ENCODE measurements around the gene GNG12.
A peak's percentile ranks its signal among the peaks of the same experiment; 100 is the strongest.

The GNG12 gene

GRCh38 chr1:67832737-67833601 lies at the start of gene GNG12:
TSS of gene GNG12 (minus strand) at chr1:67833467. CDS start at chr1:67707686, 125,781 bp downstream.
- DNase-seq (ENCODE audit: low read depth in 2 of 2), result peak in 1 of 2 experiments; percentile 18

- DNase-seq (ENCODE audit: low read depth in 2 of 2), result no peak
These were observed 49.1 kb upstream of the GNG12 start for GRCh38 chr1:67882196-67882958.

GRCh38 chr1:67880056-67880601 lies 46.9 kb upstream of the GNG12 start:
- no peak for DNase-seq (ENCODE audit: low read depth in 2 of 2)

- no peak for DNase-seq (ENCODE audit: low read depth in 2 of 2)
These were observed 46.2 kb upstream of the GNG12 start for GRCh38 chr1:67879485-67879884.

- DNase-seq (ENCODE audit: low read depth in 2 of 2), result no peak
These were observed 41.3 kb upstream of the GNG12 start for GRCh38 chr1:67874501-67875111.

GRCh38 chr1:67869233-67869632 lies 36.0 kb upstream of the GNG12 start:
- no peak for DNase-seq (ENCODE audit: low read depth in 2 of 2)

- DNase-seq (ENCODE audit: low read depth in 2 of 2), result no peak
These were observed 30.4 kb upstream of the GNG12 start for GRCh38 chr1:67863637-67864036.

- DNase-seq (ENCODE audit: low read depth in 2 of 2), result no peak
These were observed 29.4 kb upstream of the GNG12 start for GRCh38 chr1:67862685-67863084.

GRCh38 chr1:67861856-67862516 lies 28.7 kb upstream of the GNG12 start:
- no peak for DNase-seq (ENCODE audit: low read depth in 2 of 2)

- DNase-seq (ENCODE audit: low read depth in 2 of 2), result no peak
These were observed 27.5 kb upstream of the GNG12 start for GRCh38 chr1:67860776-67861175.

- DNase-seq (ENCODE audit: low read depth in 2 of 2), result no peak
These were observed 23.7 kb upstream of the GNG12 start for GRCh38 chr1:67856921-67857320.

- DNase-seq (ENCODE audit: low read depth in 2 of 2), result no peak
These were observed 22.7 kb upstream of the GNG12 start for GRCh38 chr1:67855961-67856360.

- no peak for DNase-seq (ENCODE audit: low read depth in 2 of 2)
These were observed 22.2 kb upstream of the GNG12 start for GRCh38 chr1:67855444-67855843.

GRCh38 chr1:67853704-67854103 lies 20.4 kb upstream of the GNG12 start:
- no peak for DNase-seq (ENCODE audit: low read depth in 2 of 2)

- DNase-seq (ENCODE audit: low read depth in 2 of 2), result no peak
These were observed 18.5 kb upstream of the GNG12 start for GRCh38 chr1:67851800-67852199.

- no peak for DNase-seq (ENCODE audit: low read depth in 2 of 2)
These were observed 17.4 kb upstream of the GNG12 start for GRCh38 chr1:67850611-67851075.

GRCh38 chr1:67850151-67850551 lies 16.9 kb upstream of the GNG12 start:
- DNase-seq (ENCODE audit: low read depth in 2 of 2), result no peak

GRCh38 chr1:67847466-67847865 lies 14.2 kb upstream of the GNG12 start:
- DNase-seq (ENCODE audit: low read depth in 2 of 2), result no peak

- DNase-seq (ENCODE audit: low read depth in 2 of 2), result no peak
These were observed 13.3 kb upstream of the GNG12 start for GRCh38 chr1:67846538-67846937.

GRCh38 chr1:67844988-67845387 lies 11.7 kb upstream of the GNG12 start:
- DNase-seq (ENCODE audit: low read depth in 2 of 2), result no peak

GRCh38 chr1:67843746-67844145 lies 10.5 kb upstream of the GNG12 start:
- DNase-seq (ENCODE audit: low read depth in 2 of 2), result no peak

GRCh38 chr1:67843331-67843730 lies 10.1 kb upstream of the GNG12 start:
- DNase-seq (ENCODE audit: low read depth in 2 of 2), result no peak

All from stimulated activated CD4-positive, alpha-beta T cell treated with anti-CD3 and anti-CD28 coated beads, Interleukin-12 subunit alpha, Interleukin-12 subunit beta, amount 100 ng/mL, for 24 hours (primary cell).